NT2/D1 (cell line): Measurements from ENCODE around the gene RASAL1.
"Not testable (repeated sequence)": the region's sequence is repeated elsewhere in the genome, so short reads cannot be mapped to it uniquely, and the experiment has no call there.

Source experiments
- DNase-seq: peaks from one replicate; pipeline ENCODE4 v3.0.0-alpha.2; 2011; ENCODE audit warnings: low read depth, low spot score
- H3K27me3 ChIP-seq: 2 replicates; pipeline ENCODE4 v1.6.0; 2011; ENCODE audit warnings: mild to moderate bottlenecking; ENCODE audit not compliant: insufficient read length, insufficient read depth
- H3K36me3 ChIP-seq: 2 replicates; pipeline ENCODE4 v1.6.1; 2011; ENCODE audit warnings: mild to moderate bottlenecking, low read length, mixed read lengths; ENCODE audit not compliant: insufficient read depth, insufficient read length
- H3K4me1 ChIP-seq: 2 replicates; pipeline ENCODE4 v1.5.1; 2011; ENCODE audit not compliant: insufficient read depth, insufficient read length
- H3K4me3 ChIP-seq: 2 replicates; pipeline ENCODE4 v1.5.1; 2011; ENCODE audit warnings: low read depth; ENCODE audit not compliant: insufficient read length
- H3K9ac ChIP-seq: 2 replicates; pipeline ENCODE4 v1.6.0; 2011; ENCODE audit warnings: low read depth; ENCODE audit not compliant: insufficient read length
- H3K9me3 ChIP-seq: 2 replicates; pipeline ENCODE4 v1.5.1; 2011; ENCODE audit warnings: mild to moderate bottlenecking, low read length; ENCODE audit not compliant: insufficient read depth
- SUZ12 ChIP-seq: IDR thresholded peaks from 2 replicates; pipeline ENCODE4 v1.6.1; 2011; ENCODE audit not compliant: insufficient read length, insufficient read depth; ENCODE audit errors: extremely low read depth
- YY1 ChIP-seq: IDR thresholded peaks from 2 replicates; pipeline ENCODE4 v1.6.1; 2011; ENCODE audit not compliant: insufficient read length, insufficient read depth
- ZNF274 ChIP-seq: IDR thresholded peaks from 2 replicates; pipeline ENCODE4 v1.6.1; 2011; ENCODE audit warnings: mild to moderate bottlenecking, low read depth, low read length

Gene RASAL1

GRCh38 chr12:113119980-113120669 is 15.4 kb downstream of the RASAL1 start:
- no peaks in the 10 kb centered on the region for H3K9me3 ChIP-seq
- H3K4me1 ChIP-seq: peaks cover 3% of the 10 kb centered on the region
- H3K36me3 ChIP-seq: no peaks in the 10 kb centered on the region
- DNase-seq: no peak
- no peak overlapping the region for H3K9ac ChIP-seq
- H3K27me3 ChIP-seq: no peaks in the 10 kb centered on the region
- TF ChIP-seq SUZ12 (no peak), YY1 (no peak), ZNF274 (no peak)
- H3K4me3 ChIP-seq: no peak overlapping the region

GRCh38 chr12:113118142-113118541 is 17.4 kb downstream of the RASAL1 start:
- H3K36me3 ChIP-seq: no peaks in the 10 kb centered on the region
- no peak for DNase-seq

GRCh38 chr12:113117684-113118083 is 17.9 kb downstream of the RASAL1 start:
- not testable (repeated sequence) for H3K4me1 ChIP-seq, DNase-seq, H3K4me3 ChIP-seq, H3K36me3 ChIP-seq, H3K9me3 ChIP-seq, H3K9ac ChIP-seq, H3K27me3 ChIP-seq

More at GRCh38 chr12:113118142-113118541, 17.4 kb downstream of the RASAL1 start:
- no peaks in the 10 kb centered on the region for H3K9me3 ChIP-seq
- H3K27me3 ChIP-seq: no peaks in the 10 kb centered on the region
- H3K9ac ChIP-seq: no peak overlapping the region
- no peak overlapping the region for H3K4me3 ChIP-seq
- TF ChIP-seq ZNF274 (no peak), SUZ12 (no peak), YY1 (no peak)
- peaks cover 3% of the 10 kb centered on the region for H3K4me1 ChIP-seq

- H3K4me3 ChIP-seq: no peak overlapping the region
- H3K36me3 ChIP-seq: no peaks in the 10 kb centered on the region
- H3K27me3 ChIP-seq: no peaks in the 10 kb centered on the region
- no peak overlapping the region for H3K9ac ChIP-seq
- no peak for DNase-seq
- H3K4me1 ChIP-seq: peaks cover 6% of the 10 kb centered on the region
- H3K9me3 ChIP-seq: no peaks in the 10 kb centered on the region
- no peak for TF ChIP-seq SUZ12
- TF ChIP-seq YY1: no peak
- no peak for TF ChIP-seq ZNF274
These were observed 18.7 kb downstream of the RASAL1 start for GRCh38 chr12:113116875-113117274.

DNA sequence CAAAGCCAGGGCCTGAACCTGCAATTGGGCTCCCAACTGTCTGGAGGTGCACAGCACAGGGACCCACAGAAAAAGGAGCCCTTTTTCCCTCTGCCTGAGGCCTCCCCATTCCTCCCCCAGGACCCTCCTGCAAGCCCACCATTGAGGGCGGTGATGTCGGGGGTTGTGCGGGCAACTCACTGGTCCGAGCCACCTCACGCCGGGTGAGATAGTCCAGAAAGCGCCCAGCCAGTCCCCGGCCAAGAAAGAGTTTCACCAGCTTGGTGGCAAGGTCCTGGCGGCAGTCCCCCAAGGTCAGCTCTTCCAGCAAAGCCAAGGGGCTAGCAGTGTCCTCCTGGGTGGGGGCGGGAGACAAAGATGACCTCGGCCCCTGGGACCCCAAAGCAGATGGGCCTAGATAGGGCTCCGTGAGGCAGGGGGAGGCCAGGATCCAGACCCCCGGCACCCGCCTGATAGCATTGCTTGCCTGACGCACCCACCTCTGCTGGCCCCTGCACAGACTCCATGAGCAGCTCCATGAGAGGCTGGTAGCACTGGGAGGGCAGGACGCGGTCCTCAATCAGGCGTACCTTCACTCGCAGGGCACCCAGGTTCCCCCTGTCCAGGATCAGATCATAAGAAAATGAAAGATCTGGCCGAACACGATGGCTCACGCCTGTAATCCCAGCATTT is 20.0 kb downstream of the RASAL1 start:
- Histone ChIP-seq H3K27me3 (no peaks in the 10 kb centered on the region), H3K4me1 (peaks cover 3% of the 10 kb centered on the region), H3K9me3 (no peaks in the 10 kb centered on the region), H3K36me3 (no peaks in the 10 kb centered on the region), H3K4me3 (no peak overlapping the region), H3K9ac (no peak overlapping the region)
- TF ChIP-seq YY1 (no peak), SUZ12 (no peak), ZNF274 (no peak)
- no peak for DNase-seq

GRCh38 chr12:113114447-113115178 is 20.9 kb downstream of the RASAL1 start:
- no peak for TF ChIP-seq SUZ12
- no peak for TF ChIP-seq YY1
- no peak for TF ChIP-seq ZNF274
- Histone ChIP-seq H3K4me3 (no peak overlapping the region), H3K27me3 (no peaks in the 10 kb centered on the region), H3K9me3 (no peaks in the 10 kb centered on the region), H3K36me3 (no peaks in the 10 kb centered on the region), H3K4me1 (peaks cover 3% of the 10 kb centered on the region), H3K9ac (no peak overlapping the region)
- DNase-seq: no peak

DNA sequence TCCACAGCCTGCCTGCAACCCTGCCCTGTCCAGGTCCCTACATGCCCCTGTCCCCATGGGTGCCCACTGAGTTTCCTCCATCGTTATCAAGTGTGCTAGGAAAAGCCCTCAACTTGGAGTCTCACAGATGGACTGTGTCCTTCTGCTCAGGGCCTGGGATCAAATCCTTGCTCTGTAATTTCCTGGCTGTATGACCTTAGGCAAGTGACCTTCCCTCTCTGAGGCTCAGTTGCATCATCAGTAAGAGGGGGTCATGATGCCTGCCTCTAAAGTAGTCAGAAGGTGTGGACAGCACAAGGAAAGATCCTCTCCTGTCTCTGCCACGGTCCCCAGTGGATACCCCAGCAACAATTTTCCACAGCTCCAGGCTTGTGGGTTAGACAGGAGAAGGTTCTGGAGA is 22.2 kb downstream of the RASAL1 start:
- TF ChIP-seq ZNF274 (no peak), YY1 (no peak), SUZ12 (no peak)
- Histone ChIP-seq H3K9me3 (no peaks in the 10 kb centered on the region), H3K36me3 (no peaks in the 10 kb centered on the region), H3K9ac (no peak overlapping the region), H3K4me3 (no peak overlapping the region), H3K27me3 (no peaks in the 10 kb centered on the region), H3K4me1 (peaks cover 3% of the 10 kb centered on the region)
- DNase-seq: no peak
